ENCODE measurements around the gene UGT2A2.

- peak; percentile 52; the same call in 1 of the 2 replicates for TF ChIP-seq CTCF (conservative IDR thresholded peaks at IDR 0.05; ENCODE audit: low read depth, low read length)
- TF ChIP-seq EZH2 (IDR thresholded peaks at IDR 0.05; ENCODE audit: borderline replicate concordance, low read depth, low read length, poor library complexity, severe bottlenecking), result no peak
Measured at GRCh38 chr4:69617083-69617694, 22.3 kb downstream of the UGT2A2 start.
